ENCODE data around the gene SPATC1L.

The SPATC1L gene

DNA sequence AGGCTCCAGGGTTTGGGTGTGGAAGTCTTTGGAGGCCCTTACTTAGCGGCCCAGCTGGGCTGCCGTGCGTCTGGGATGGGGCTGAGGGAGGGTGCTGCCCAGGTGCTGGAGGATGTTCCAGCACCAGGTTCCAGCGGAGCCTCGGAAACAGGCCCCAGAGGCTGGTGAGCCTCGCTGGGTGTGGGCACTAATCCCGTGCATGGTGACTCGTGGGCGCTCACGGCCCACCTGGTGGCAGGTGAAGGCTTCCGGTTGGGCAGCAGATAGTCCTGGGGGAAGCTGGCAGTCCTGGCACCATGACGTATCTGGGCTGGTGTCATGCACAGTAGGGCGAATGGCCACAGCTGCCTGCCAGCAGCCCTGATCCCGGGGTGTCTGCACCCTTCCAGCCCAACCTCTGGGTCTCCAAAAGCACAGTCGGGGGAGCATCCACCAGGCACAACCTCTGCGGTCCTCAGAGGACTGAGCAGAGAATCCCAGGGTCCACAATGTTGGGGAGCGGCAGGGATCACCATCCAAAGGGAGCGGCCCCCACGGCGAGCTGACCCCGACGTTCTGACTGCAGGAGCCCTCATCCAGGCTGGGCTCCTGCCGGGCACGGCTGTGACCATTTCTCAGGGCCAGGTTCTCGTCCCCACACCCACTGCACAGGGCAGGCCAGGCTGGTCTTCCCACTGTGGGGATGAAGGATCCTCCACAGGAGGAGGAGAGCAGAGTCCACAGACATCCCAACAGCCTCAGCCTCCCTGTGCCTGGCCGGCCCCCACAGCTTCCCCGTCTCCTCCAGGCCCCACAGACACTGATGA lies 54.2 kb downstream of the SPATC1L start:
- DNase-seq, result no peak

DNA sequence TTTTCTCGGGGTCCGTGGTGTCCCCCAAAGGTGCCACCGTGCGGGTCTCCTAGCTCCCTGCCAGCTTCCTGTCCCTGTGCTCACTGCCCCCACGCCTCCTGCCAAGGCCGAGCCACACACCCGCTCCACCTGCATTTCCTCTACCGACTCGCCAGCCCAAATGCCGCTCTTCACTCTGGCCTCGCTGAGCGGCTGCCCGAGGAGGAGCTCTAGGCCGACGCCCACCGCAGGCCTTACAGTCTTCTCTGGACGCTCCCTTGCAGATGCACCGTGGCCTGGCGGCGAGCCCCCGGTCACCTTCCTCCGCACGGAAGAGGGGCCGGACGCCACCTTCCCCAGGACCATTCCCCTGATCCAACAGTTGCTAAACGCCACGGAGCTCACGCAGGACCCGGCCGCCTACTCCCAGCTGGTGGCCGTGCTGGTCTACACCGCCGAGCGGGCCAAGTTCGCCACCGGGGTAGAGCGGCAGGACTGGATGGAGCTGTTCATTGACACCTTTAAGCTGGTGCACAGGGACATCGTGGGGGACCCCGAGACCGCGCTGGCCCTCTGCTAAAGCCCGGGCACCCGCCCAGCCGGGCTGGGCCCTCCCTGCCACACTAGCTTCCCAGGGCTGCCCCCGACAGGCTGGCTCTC lies 55.2 kb downstream of the SPATC1L start:
- no peak for DNase-seq

DNA sequence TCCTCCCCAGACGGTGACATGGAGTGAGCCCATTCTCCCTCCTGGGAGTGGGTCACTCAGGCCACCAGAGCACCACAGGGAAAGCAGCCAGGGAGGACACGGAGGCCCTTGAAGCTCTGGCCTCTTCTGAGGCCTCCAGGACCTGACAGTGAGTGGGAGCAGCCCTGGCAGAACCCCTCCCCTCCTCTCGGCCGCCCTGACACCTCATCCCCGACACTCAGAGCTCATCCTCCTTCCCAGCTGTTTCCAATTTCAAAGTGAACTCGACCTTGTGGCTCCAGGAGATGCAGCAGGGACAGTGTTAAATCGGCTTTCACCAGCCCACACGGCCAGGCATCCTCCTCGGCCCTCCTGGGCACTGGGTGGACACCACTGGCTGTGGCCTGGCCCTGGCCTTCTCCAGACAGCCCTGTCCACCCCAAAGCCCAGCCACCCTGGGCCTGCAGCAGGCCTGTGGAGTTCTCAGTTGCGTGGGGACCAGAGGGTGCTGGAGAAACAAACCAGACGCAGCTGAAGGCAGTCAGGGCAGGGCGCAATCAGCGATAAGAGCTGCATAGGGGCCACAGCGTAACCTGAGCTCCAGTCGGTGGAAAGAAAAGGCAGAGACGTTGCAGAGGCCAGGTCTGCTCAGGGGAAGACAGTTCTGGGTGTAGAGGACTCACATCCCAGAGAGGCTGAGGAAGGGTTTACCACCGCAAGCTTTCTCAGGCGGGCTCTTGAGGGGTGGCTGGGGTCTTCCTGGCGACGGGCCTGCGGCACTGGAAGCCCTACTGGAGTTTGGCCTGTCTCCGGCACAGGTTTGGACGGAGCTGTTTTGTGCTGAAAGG lies 55.9 kb downstream of the SPATC1L start:
- peak; percentile 13 for DNase-seq

DNA sequence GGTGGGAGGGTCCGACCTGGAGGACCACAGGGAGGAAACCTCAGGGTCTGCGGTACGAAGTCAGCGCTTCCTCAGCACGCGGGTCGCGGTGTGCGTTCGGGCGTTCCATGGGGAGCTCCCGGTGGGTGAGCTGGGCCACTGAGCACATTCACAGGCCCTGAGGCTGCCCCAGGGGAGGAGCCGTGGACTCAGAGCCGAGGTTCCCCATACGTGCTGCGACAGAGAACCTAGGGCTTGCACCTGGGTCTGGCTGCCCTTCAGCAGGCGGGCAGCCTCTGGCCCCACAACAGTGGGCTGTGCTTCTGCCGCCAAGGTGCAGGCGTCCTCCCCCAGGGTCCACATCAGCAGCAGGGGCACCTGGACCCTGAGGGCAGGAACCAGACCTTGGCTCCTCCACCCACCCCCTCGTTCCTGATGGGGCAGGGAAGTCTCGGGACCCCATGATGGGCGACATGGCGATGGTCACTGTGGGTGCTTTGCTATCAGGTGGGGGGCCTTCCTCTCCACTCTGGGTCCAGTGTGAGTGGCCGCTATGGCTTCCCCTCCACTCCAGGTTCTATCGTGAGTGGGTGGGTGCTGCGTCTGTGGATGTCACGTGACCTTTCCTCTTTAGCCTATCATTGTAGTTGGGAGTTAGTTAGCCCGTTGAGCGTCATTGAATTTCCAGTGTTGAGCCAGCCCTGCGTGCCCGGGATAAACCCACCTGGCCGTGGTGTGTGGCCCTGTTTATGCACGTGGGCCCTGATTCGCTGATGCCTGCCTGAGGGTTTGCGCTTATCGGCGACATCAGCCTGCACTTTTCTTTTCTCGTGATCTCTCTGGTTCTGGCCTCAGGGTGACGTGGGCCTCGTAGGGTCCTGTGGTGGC lies 56.8 kb downstream of the SPATC1L start:
- DNase-seq, result peak; percentile 23

DNA sequence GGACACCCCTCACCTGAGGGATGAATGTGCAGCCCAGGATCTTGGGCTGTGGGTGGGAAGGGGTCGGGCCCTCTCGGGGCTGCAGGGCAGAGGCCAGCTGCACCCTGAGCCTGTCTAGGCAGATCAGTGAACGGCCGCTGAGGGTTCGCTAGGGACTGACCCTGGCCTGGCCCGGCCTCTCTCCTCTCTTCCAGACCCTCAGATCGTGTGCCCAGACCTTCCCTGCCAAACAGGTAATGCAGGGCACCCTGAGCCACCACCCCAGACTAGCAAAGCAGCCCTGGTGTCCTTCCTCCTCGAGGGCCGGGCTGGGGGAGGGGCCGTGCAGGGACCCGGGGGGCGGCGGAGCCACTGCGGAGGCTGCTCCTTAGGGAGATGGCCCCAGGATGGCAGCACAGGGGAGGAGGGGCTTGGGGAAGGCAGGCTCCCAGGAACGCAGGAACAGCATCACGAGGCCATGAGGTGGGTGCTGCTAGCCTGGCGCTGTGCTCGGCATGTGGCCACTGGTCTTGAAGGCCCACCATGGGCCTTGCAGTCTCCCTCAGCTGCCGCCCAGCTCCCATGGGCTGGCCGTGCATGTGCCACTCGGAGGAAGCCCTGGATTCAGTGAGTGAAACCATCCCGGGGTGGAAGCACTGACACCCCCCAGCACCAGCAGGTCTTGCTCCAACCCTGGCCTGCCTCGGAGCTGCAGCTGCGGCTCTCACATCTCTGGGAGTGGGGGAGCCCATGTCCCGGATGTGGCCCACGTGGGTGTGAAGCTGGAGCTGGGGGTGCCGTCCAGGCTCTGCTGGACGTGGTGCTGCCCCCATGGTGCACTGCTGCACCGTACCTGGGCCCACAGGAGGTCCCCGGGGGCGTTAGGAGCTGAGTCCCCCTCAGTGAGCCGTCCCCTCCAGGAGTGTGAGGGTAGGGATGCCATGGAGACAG lies 57.7 kb downstream of the SPATC1L start:
- peak; percentile 24 for DNase-seq

DNA sequence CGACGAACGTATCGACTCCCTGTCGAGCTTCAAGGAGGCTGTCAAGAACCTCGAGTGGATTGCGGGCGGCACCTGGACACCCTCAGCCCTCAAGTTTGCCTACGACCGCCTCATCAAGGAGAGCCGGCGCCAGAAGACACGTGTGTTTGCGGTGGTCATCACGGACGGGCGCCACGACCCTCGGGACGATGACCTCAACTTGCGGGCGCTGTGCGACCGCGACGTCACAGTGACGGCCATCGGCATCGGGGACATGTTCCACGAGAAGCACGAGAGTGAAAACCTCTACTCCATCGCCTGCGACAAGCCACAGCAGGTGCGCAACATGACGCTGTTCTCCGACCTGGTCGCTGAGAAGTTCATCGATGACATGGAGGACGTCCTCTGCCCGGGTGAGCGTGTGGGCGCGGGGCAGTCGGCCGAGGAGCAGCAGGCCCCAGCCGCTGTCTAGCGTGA lies 58.4 kb downstream of the SPATC1L start:
- peak; percentile 19 for DNase-seq

DNA sequence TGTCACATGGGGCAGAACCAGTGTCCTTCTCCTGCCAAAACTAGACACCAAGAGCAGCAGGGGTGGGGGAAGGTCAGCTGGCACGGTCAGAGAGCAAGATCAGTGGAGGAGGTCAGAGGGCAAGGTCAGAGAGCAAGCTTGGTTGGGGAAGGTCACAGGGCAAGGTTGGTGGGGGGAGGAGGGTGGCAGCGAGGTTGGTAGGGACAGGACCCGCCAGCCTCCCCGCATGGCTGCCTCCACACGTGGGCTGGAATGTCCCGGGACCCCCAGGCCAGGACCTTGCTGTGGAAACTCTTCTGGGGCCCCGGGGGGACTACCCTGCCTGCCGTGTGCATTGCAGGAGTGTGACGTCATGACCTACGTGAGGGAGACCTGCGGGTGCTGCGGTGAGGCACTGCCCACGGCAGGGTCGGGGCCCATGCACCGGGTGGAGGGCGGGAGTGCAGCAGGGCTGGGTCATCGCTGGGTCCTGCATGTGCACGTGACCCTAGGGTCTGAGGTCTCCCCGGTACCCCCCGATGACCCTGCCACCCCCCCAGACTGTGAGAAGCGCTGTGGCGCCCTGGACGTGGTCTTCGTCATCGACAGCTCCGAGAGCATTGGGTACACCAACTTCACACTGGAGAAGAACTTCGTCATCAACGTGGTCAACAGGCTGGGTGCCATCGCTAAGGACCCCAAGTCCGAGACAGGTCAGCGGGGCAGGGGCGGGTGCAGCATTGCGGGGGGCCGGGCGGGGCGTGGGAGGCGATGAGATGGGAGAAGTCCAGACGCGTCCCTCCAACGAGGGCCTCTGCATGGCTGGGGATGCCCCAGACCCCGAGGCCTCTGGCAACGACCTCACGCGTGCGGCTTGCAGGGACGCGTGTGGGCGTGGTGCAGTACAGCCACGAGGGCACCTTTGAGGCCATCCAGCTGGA lies 59.1 kb downstream of the SPATC1L start:
- peak; percentile 17 for DNase-seq

DNA sequence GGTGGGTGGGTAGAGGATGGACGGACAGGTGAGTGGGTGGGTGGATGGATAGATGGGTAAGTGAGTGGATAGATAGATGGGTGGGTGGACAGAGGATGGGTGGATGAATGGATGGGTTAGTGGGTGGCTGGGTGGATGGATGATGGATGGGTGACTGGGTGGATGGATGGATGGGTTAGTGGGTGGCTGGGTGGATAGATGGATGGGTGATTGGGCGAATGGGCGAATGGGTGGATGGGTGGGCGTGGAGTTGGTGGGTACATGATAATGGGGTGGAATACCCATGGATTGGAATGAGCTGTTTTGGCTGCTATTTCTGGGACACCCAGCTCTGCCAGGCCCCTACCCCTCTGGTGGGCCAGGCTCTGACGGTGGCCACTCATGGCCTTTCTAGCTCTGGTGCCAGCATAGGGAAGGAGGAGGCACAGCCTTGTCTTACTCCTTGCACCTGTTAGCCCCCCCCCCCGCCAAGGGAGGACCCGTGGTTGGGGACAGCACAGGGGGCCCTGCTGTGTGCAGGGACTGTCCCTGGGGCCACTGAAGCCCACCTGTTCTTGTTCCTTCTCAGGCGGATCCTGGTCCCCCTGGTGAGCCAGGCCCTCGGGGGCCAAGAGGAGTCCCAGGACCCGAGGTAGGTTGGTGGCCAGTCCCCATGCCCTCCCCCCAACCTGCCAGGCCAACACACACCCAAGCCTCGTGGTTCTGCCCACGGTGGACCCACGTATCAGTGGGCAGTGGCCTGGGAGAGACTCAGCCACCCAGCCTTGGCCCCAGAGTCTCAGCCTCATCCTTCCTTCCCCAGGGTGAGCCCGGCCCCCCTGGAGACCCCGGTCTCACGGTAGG lies 60.0 kb downstream of the SPATC1L start:
- DNase-seq, result peak; percentile 19

DNA sequence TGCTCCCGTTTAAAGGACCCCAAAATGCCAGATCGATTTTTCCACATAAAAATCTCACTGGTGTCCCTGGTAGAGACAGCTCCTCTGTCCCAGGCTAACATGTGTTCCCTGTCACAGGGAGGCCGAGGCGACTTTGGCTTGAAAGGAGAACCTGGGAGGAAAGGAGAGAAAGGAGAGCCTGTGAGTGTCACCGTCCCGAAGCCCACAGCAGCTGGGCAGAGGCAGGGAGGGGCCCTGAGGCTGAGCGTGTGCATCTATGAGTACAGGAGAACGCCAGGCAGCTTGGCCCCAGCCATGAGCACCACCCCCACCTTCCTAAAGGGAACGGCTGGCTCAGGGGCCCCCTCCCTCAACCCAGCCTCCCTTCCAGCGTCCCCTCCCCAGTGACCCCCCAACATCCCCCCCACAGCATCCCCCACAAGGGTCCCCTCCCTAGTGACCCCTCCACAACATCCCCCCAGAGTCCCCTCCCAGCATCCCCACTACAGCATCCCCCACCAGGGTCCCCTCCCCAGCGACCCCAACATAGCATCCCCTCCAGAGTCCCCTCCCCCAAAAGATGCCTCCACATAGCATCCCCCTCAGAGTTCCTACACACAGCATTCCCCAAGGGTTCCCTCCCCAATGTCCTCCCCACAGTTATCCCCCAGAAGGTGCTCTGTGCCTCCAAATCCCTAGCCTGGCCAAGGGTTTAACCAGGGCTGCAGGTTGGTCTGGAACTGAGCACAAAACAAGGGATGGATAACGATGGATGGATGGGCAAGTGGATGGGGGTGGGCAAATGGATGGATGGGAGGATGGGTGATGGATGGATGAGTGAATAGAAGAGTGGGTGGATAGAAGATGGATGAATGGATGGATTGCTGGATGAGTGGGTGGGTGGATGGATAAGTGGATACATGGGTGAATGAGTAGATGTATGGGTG lies 61.2 kb downstream of the SPATC1L start:
- DNase-seq, result peak; percentile 15

DNA sequence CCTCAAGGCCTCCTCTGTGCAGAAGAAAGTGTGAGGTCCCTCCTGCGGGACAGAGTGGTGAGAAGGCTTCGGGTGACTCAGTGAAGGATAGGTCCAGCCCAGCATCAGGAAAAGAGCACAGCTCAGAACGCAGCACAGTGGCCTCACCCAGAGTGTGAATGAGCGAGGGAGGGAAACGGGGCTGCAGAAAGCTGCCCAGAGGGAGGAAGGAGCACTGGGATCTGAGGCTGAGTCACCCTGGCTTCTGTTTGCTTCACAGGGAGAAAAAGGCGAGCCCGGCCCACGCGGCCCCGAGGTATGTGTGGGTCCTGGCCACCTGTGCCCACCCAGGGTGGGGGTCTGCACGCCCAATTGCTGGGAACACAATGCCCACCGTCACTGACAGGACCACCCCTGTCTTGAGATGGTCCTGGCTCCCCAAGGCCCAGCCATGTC lies 62.0 kb downstream of the SPATC1L start:
- DNase-seq, result no peak

DNA sequence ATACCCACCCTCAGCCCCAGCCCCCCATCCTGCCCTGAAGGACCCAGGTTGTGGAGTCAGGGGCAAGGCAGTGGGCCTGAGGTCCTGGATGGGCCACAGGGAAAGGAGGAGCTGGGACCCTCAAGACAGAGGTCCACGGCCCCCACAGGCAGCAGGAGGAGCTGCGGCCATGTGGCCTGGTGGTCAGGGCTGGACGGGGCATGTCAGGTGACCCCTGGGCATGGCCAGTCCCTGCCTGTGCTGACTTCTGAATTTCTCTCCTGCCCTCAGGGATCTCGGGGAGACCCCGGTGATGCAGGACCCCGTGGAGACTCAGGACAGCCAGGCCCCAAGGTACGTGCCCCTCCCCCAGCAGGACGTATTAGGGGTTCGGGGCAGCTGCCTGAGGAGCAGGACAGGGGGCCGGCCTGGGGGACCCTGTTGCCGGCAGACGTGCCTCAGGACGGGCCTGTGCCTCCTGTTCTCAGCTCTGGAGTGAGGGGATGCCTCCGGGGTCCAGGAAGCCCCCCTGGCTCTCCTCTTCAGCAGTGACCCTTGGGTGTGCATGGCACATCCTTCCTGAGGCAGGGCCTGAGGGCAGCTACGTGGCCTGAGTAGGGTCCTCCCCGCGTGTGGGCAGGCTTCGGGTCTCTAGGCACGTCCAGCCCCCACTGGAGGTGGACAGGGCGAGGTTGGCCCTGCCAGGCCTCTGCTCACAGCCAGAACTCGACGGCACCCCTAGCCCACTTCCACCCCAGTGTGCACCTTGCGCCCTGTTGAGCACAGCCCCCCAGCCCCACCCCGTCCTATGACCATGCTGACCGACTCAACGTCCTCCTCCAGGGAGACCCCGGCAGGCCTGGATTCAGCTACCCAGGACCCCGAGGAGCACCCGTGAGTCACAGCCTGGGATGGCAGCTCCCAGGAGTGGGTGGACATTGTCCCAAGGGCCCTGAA lies 62.7 kb downstream of the SPATC1L start:
- DNase-seq, result peak; percentile 26

DNA sequence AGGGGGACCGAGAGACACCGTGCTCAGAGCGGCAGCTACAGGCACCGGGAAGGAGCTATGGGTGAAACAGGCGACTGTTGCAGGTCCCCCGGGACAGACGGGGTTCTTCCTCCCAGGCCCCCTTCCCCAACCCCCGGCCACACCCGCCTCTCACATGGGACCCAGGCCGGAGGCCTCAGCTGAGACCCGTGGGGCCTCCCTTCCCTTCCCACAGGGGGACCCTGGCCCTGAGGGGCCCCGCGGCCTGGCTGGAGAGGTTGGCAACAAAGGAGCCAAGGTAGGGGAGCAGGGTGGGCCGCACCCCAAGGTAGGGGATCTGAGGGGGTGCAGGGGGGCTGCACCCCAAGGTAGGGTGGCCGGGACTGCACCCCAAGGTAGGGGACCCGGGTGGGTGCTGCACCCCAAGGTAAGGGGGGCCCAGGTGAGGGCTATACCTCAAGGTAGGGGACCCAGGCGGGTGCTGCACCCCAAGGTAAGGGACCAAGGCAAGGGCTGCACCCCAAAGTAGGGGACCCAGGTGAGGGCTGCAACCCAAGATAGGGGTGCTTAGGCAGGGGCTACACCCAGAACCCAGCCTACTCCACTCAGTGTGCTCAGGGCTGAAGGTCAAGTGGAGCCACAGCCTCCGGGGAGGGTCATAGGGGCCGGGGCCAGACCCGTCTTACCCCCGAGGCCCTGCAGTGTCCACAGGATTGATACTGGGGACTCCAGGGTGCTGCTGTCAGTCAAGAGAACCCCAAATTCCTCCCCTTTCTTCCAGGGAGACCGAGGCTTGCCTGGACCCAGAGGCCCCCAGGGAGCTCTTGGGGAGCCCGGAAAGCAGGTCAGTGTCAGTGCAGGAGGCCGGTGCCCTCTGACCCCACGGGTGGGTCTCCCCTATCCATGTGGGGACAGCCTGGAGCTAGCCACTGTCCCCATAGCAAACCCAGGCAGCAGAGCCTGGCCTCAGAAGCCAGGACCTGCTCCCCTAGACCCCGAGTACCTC lies 63.7 kb downstream of the SPATC1L start:
- DNase-seq, result peak; percentile 15

DNA sequence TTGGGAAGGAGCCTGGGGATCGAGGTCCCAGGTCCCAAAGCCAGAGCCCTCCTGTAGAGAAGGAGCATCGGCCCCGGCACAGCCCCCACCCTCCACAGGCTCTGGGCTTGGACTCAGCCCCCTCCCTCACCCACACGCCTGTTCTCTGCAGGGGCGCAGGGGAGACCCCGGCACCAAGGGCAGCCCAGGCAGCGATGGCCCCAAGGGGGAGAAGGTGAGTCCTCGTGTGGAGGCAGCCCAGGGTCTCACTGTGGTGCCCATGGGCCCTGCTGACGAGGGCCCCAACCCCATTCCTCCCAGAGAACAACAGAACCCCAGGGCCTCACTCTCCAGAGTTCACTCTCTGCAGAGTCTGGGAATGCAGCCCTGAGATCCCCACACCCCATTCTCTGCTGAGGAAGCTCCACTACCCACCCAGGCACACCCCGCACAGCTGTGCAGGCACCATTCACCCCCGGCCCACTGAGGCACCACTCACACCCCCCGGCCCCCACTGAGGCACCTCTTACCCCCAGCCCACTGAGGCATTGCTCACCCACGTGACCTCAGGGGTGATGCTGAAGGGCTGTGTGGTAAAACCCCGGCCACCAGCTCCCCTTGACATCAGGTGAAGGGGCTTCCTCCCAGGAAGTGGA lies 64.5 kb downstream of the SPATC1L start:
- peak; percentile 21 for DNase-seq

DNA sequence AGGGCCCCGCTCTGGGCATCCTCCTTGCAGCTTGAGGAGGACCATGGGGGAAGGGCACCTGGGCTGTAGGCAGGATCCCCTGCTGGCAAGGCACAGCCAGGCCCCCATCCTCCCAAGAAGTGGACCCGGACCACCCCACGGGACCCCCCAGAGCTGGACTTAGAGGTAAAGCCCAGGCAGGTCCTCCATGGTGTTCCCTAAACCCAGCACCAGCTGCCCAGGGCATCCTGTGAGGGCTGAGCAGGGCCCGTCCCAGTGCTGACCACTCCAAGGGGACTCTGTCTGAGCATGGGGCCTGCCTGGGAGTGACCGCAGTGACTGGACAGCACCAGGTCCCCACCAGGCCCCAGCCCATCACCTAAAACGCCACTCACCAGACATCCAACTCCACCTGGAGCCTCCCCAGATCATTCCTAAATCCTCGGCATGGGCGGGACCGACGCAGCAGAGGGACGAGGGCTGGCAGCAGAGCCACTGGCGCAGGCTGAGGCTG lies 65.1 kb downstream of the SPATC1L start:
- no peak for DNase-seq
